GM12891 (cell line): Measurements from ENCODE around the gene NSUN6.

Source experiments
- PAX5 ChIP-seq: IDR thresholded peaks from 2 replicates; pipeline ENCODE4 v1.6.1; 2011; ENCODE audit warnings: low read length, moderate library complexity, mild to moderate bottlenecking; ENCODE audit not compliant: insufficient read depth, severe bottlenecking
- POLR2A ChIP-seq: IDR thresholded peaks from 2 replicates; pipeline ENCODE4 v1.6.1; 2011; ENCODE audit warnings: low read depth, low read length, control low read depth
- TAF1 ChIP-seq: IDR thresholded peaks from 2 replicates; pipeline ENCODE4 v1.6.1; 2011; ENCODE audit warnings: low read depth, low read length, control low read depth

GRCh38 chr10:18681366-18681765 is 30.0 kb upstream of the NSUN6 start:
- no peak for TF ChIP-seq POLR2A
- TF ChIP-seq TAF1: no peak
- no peak for TF ChIP-seq PAX5
